ENCODE data around the gene PRUNE2.
A peak's percentile ranks its signal among the peaks of the same experiment; 100 is the strongest.

Gene PRUNE2

GRCh38 chr9:76618762-76619161, 287.2 kb downstream of the PRUNE2 start:
- TF ChIP-seq REST (IDR thresholded peaks at IDR 0.05; ENCODE audit: insufficient replicate concordance, low read depth) = no peak
- no peak for TF ChIP-seq POLR2AphosphoS5 (IDR thresholded peaks at IDR 0.05; ENCODE audit: low read depth)
- TF ChIP-seq GABPA (IDR thresholded peaks at IDR 0.05; ENCODE audit: low read depth) = no peak
- no peak for TF ChIP-seq CTCF (IDR thresholded peaks at IDR 0.05; ENCODE audit: insufficient read depth, low read length)
- no peak for TF ChIP-seq SPI1 (IDR thresholded peaks at IDR 0.05; ENCODE audit: borderline replicate concordance, low read depth)
- Histone ChIP-seq H3K27me3 (ENCODE audit: insufficient read depth, poor library complexity, severe bottlenecking) (no peaks in the 10 kb centered on the region), H3K27ac (replicated peaks) (peak overlapping the region; percentile 40), H3K4me3 (replicated peaks; ENCODE audit: insufficient read depth, low read length) (no peak overlapping the region)
- DNase-seq (ENCODE audit: low read depth in 1 of 2, low spot score in 1 of 2) = no peak

GRCh38 chr9:76617497-76618175, 288.3 kb downstream of the PRUNE2 start:
- H3K4me3 ChIP-seq (replicated peaks; ENCODE audit: insufficient read depth, low read length) = no peak overlapping the region
- H3K27me3 ChIP-seq (ENCODE audit: insufficient read depth, poor library complexity, severe bottlenecking) = no peaks in the 10 kb centered on the region
- H3K27ac ChIP-seq (replicated peaks) = peak overlapping the region; percentile 34
- TF ChIP-seq REST (IDR thresholded peaks at IDR 0.05; ENCODE audit: insufficient replicate concordance, low read depth) = no peak
- TF ChIP-seq POLR2AphosphoS5 (IDR thresholded peaks at IDR 0.05; ENCODE audit: low read depth) = no peak
- no peak for TF ChIP-seq CTCF (IDR thresholded peaks at IDR 0.05; ENCODE audit: insufficient read depth, low read length)
- no peak for TF ChIP-seq SPI1 (IDR thresholded peaks at IDR 0.05; ENCODE audit: borderline replicate concordance, low read depth)
- no peak for TF ChIP-seq GABPA (IDR thresholded peaks at IDR 0.05; ENCODE audit: low read depth)
- no peak for DNase-seq (ENCODE audit: low read depth in 1 of 2, low spot score in 1 of 2)

GRCh38 chr9:76616780-76617179, 289.1 kb downstream of the PRUNE2 start:
- DNase-seq (ENCODE audit: low read depth in 1 of 2, low spot score in 1 of 2) = no peak
- Histone ChIP-seq H3K27ac (replicated peaks) (no peak overlapping the region; the same call in 1 of the 2 replicates), H3K27me3 (ENCODE audit: insufficient read depth, poor library complexity, severe bottlenecking) (no peaks in the 10 kb centered on the region), H3K4me3 (replicated peaks; ENCODE audit: insufficient read depth, low read length) (no peak overlapping the region)
- no peak for TF ChIP-seq CTCF (IDR thresholded peaks at IDR 0.05; ENCODE audit: insufficient read depth, low read length)
- no peak for TF ChIP-seq GABPA (IDR thresholded peaks at IDR 0.05; ENCODE audit: low read depth)
- TF ChIP-seq POLR2AphosphoS5 (IDR thresholded peaks at IDR 0.05; ENCODE audit: low read depth) = no peak
- no peak for TF ChIP-seq REST (IDR thresholded peaks at IDR 0.05; ENCODE audit: insufficient replicate concordance, low read depth)
- TF ChIP-seq SPI1 (IDR thresholded peaks at IDR 0.05; ENCODE audit: borderline replicate concordance, low read depth) = no peak

Measured in HL-60 (cell line).